H1 (cell line): ENCODE results near the gene IRF9. TPM values are rescaled to one million over a fixed set of nuclear protein-coding genes. Genes with fewer than 3 reads are reported as not detected.

Source experiments
- CHD2 ChIP-seq: IDR thresholded peaks from 2 replicates; pipeline ENCODE4 v1.6.1; 2012; ENCODE audit warnings: low read length, improper control_type of control experiment
- CTBP2 ChIP-seq: IDR thresholded peaks from 2 replicates; pipeline ENCODE4 v1.7.0; 2011; ENCODE audit warnings: borderline replicate concordance, mild to moderate bottlenecking, moderate library complexity, mixed read lengths, low read length; ENCODE audit not compliant: insufficient read depth, insufficient read length
- GTF2F1 ChIP-seq: IDR thresholded peaks from 2 replicates; pipeline ENCODE4 v1.6.1; 2012; ENCODE audit warnings: low read depth, low read length, improper control_type of control experiment, borderline replicate concordance
- KDM5A ChIP-seq: fragments of 200-600 bp; IDR thresholded peaks from 2 replicates; pipeline ENCODE4 v1.7.1; 2012; ENCODE audit warnings: mild to moderate bottlenecking, low read length, inconsistent platforms, mixed read lengths
- RNF2 ChIP-seq: fragments of 200-900, 300-1000 bp; sonication (generic); IDR thresholded peaks from 2 replicates; pipeline ENCODE4 v1.7.1; 2016; ENCODE audit warnings: borderline replicate concordance, low read depth, mild to moderate bottlenecking, antibody characterized with exemption, low read length; ENCODE audit not compliant: poor library complexity, severe bottlenecking; ENCODE audit errors: missing control alignments
- SP4 ChIP-seq: IDR thresholded peaks from 2 replicates; pipeline ENCODE4 v1.6.1; 2012; ENCODE audit warnings: low read length, inconsistent platforms
- SRF ChIP-seq: IDR thresholded peaks from 2 replicates; pipeline ENCODE4 v1.6.1; 2011; ENCODE audit warnings: mild to moderate bottlenecking, low read depth, low read length, moderate library complexity
- TAF1 ChIP-seq: IDR thresholded peaks from 2 replicates; pipeline ENCODE4 v1.6.1; 2011; ENCODE audit warnings: mild to moderate bottlenecking, low read depth, low read length
- polyA plus RNA-seq, 7 experiments: library from polyadenylated mRNA; depleted of rRNA in 3 of 7; stranded (reverse) in 5 of 7; unstranded in 2 of 7; fragments of >200 nt in 5 of 7; fragments of 200-250 nt in 2 of 7; gene quantifications; 1 replicate in 5 of 7; 2 replicates in 1 of 7; 4 replicates in 1 of 7; pipeline versions ENCODE4 v1.2.1 to v1.2.3, GENCODE V29; 2011 to 2013; ENCODE audit warnings: missing spikeins in 2 of 7, mixed read lengths in 2 of 7
- total RNA-seq: library from RNA; stranded (reverse); fragmentation: NEBNext Ultra II Directional; extraction: Animal tissue kit (Norgen Biotek cat#: 25700); gene quantifications from 2 replicates; pipeline ENCODE4 v1.2.1, GENCODE V29; 2021

The IRF9 gene
- total and polyA plus RNA-seq, 2 of the 8 experiments (the other 6 are each of a cell fraction or from before 2014, with no cell fraction given): 11.4 to 13.2 TPM

DNA sequence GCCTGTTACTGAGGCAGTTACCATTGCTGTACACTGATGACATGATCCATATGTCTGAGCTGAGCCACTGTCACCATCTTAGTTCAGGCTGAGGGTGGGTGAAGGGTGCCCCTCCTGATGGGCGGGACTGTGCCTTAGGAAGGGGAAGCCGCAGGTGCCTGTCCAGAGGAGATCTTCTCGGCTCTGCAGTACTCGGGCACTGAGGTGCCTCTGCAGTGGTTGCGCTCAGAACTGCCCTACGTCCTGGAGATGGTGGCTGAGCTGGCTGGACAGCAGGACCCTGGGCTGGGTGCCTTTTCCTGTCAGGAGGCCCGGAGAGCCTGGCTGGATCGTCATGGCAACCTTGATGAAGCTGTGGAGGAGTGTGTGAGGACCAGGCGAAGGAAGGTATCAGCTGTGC lies 10.1 kb upstream of the IRF9 start (continued):
- TF ChIP-seq CTBP2 (no peak), SP4 (no peak), KDM5A (no peak), TAF1 (no peak), GTF2F1 (no peak), CHD2 (no peak), SRF (no peak), RNF2 (no peak)
- TF ChIP-seq, all 59 proteins: peak for 0
